Cardiac muscle cell (in vitro differentiated cells and primary cell): ENCODE measurements around the gene ANAPC5. TPM values are rescaled to one million over a fixed set of nuclear protein-coding genes. Genes with fewer than 3 reads are reported as not detected.

ENCODE experiments used
- DNase-seq, 2 donors: peaks; one replicate each; pipeline versions ENCODE4 v3.0.0 to v3.0.0-alpha.2; 2010 to 2017; ENCODE audit warnings: low read depth in 1 of 2, low spot score in 1 of 2
- H3K27ac ChIP-seq: fragments of 200-600 bp; sonication (generic); 2 replicates; pipeline ENCODE4 v1.5.1; 2016
- H3K27me3 ChIP-seq: fragments of 200-600 bp; sonication (generic); 2 replicates; pipeline ENCODE4 v1.6.0; 2016; ENCODE audit warnings: control low read depth
- H3K36me3 ChIP-seq: fragments of 200-600 bp; sonication (generic); 2 replicates; pipeline ENCODE4 v1.5.1; 2016; ENCODE audit warnings: control low read depth
- H3K4me1 ChIP-seq: fragments of 200-600 bp; sonication (generic); 2 replicates; pipeline ENCODE4 v1.8.1; 2017; ENCODE audit warnings: low read depth, mild to moderate bottlenecking, mixed run types
- H3K4me3 ChIP-seq: fragments of 200-600 bp; sonication (generic); 2 replicates; pipeline ENCODE4 v1.5.1; 2016; ENCODE audit warnings: mild to moderate bottlenecking
- H3K9me3 ChIP-seq: fragments of 200-600 bp; sonication (generic); 2 replicates; pipeline ENCODE4 v1.5.1; 2017; ENCODE audit warnings: low read depth, mild to moderate bottlenecking, control low read depth
- polyA plus RNA-seq: library from polyadenylated mRNA; unstranded; fragments of >200 nt; fragmentation: Nextera tagmentation; extraction: Ambion mirVana; gene quantifications from 2 replicates; pipeline ENCODE4 v1.2.1, GENCODE V29; 2016
- total RNA-seq: library from RNA; depleted of rRNA; stranded (reverse); fragments of >200 nt; gene quantifications from 2 replicates; pipeline ENCODE4 v1.2.3, GENCODE V29; 2016
- TF ChIP-seq, protein P1 (sequence below): IDR thresholded peaks from 2 replicates; pipeline ENCODE4 v1.5.1; 2012; ENCODE audit warnings: low read depth, mild to moderate bottlenecking, low read length

ANAPC5 gene, protein sequence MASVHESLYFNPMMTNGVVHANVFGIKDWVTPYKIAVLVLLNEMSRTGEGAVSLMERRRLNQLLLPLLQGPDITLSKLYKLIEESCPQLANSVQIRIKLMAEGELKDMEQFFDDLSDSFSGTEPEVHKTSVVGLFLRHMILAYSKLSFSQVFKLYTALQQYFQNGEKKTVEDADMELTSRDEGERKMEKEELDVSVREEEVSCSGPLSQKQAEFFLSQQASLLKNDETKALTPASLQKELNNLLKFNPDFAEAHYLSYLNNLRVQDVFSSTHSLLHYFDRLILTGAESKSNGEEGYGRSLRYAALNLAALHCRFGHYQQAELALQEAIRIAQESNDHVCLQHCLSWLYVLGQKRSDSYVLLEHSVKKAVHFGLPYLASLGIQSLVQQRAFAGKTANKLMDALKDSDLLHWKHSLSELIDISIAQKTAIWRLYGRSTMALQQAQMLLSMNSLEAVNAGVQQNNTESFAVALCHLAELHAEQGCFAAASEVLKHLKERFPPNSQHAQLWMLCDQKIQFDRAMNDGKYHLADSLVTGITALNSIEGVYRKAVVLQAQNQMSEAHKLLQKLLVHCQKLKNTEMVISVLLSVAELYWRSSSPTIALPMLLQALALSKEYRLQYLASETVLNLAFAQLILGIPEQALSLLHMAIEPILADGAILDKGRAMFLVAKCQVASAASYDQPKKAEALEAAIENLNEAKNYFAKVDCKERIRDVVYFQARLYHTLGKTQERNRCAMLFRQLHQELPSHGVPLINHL
- total RNA-seq (85.2 and 109 TPM in 2 replicates), polyA plus RNA-seq (123 and 155 TPM in 2 replicates)

DNA sequence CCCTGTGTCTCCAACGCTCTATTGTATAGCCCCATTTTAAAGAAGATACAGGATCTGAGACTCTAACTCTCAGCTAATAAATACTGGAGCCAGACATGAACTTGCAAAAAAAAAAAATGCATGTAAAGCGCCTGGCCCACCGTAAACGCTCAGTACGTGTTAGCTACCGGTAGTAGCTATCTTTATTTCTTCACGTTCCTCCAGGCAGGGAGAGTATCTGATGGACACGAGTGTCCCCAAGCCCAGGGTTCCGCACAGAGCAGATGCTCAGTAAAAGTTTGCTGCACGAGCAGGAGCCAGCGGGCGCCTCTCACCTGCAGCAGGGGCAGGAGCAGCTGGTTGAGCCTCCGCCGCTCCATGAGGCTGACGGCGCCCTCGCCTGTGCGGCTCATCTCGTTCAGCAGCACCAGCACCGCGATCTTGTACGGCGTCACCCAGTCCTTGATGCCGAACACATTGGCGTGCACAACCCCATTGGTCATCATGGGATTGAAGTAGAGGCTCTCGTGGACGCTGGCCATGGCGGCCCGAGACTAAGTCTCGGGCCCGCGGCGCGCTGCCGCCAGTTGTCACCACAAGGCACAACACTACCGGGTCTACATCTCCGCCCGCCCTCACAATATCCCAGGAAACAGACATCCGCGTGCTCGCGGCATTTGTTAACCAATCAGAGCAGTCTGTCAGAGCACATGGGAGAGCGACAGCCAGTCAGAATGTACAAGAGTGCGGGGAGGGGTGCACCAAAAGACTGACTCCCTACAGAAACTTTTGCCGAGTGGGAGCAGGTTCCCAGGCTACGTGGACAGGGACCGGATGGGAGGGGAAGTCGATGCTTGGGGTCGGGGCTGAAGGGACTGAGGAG is at the start of gene ANAPC5:
TSS of gene ANAPC5 (minus strand) at position 592 of the 862 bp plus-strand sequence. CDS start at position 521, 71 bp downstream.
- peak within 1 kb of the TSS; percentile 79 for H3K4me3 ChIP-seq
- TF ChIP-seq, protein P1, sequence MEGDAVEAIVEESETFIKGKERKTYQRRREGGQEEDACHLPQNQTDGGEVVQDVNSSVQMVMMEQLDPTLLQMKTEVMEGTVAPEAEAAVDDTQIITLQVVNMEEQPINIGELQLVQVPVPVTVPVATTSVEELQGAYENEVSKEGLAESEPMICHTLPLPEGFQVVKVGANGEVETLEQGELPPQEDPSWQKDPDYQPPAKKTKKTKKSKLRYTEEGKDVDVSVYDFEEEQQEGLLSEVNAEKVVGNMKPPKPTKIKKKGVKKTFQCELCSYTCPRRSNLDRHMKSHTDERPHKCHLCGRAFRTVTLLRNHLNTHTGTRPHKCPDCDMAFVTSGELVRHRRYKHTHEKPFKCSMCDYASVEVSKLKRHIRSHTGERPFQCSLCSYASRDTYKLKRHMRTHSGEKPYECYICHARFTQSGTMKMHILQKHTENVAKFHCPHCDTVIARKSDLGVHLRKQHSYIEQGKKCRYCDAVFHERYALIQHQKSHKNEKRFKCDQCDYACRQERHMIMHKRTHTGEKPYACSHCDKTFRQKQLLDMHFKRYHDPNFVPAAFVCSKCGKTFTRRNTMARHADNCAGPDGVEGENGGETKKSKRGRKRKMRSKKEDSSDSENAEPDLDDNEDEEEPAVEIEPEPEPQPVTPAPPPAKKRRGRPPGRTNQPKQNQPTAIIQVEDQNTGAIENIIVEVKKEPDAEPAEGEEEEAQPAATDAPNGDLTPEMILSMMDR, result no peak
- H3K36me3 ChIP-seq, result no peaks in the 10 kb centered on the region
- H3K9me3 ChIP-seq, result no peaks in the 10 kb centered on the region
- H3K27ac ChIP-seq, result peak within 1 kb of the TSS; percentile 82
- DNase-seq, result peak; percentile 97 to 99
- no peaks in the 10 kb centered on the region for H3K27me3 ChIP-seq
- H3K4me1 ChIP-seq, result no peaks in the 10 kb centered on the region

DNA sequence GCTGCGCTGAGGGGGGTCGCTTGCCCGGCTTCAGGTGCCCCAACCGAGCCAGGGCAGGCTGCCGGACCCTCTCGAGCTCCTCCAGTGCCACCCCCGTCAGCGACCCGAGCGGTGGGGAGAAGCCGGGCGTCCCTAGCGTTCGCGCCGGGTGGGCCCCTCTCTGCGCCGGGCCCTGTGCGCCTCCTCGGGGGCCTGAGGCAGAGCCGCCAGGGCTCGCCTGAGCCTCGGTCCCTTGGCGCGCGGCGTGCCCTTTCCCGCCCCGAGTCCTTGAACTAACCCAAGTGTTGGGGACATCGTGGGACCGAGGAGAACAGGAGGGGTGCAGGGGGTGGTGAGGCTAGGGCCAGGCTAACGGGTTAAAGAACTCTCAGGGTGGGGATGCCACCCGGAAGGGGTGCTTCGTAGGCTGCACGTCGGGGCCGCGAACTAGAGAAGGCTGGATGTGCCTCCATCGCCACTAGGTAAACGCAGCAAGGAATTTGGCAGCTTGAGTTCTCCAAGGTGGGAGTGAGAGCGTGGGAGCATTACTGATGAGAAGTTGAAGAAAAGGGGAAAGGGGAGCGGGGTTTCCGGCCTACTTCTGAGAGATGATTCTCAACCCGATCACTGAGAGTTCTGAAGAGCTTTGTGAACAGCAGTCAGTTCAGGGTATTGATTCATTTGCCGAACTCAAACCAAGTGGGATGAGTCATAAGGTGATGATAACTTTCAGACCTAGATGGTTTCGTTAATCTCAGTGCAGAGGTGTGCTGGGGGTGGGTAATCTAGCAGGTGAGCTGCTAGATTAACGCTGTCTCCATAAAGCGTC is 48.3 kb upstream of the ANAPC5 start:
- Histone ChIP-seq H3K9me3 (no peaks in the 10 kb centered on the region), H3K4me1 (peaks cover 13% of the 10 kb centered on the region), H3K4me3 (peak overlapping the region; percentile 90), H3K27ac (peak overlapping the region; percentile 89), H3K27me3 (no peaks in the 10 kb centered on the region), H3K36me3 (no peaks in the 10 kb centered on the region)
- peak; percentile 35 to 60 for DNase-seq
- TF ChIP-seq, protein P1, result no peak

DNA sequence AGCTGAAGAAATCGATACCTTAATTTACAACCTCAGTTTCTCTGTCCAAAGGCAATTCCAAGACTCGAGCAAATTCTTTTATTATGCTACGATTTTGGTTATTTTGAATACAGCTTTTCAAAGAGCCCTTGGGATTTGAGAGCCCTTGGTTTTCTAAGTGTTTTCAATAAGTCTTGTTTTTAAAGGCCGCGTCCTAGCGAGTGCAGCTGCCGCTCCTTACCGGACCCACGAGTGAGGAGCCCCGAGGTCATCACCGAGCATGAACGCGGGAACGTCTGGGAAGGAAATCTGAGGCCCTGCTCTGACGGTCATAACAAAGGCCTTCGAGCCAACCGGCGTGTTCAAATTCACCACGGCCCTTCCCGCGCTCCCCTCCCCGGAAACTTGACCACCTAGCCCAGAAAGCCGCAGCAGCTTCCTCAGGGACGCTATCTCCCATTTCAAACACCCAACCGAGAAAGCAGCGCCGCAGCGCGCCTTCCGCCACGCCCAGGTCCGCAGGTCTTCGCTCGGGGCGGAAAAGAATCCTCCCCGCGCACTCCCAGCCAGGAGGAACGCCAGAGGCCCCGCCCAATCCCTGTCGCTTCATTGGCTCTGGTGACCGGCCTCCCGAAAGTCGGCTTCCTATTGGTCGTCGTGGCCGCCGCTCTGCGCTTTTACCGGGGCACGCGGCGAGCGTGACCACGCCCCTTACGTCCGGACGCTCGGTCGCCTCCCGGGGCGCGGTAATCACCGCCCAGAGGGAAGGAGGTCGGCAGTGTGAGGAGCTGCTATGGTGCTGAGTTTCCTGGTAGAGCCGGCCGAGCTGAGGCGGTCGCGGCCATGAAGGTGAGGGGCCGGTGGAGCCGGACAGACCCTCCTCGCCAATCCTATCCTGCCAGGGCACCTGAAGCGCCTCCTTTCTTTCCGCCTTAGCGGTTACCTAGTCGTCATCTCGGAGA is 47.5 kb upstream of the ANAPC5 start, which contains the start of gene RNF34:
TSS of gene RNF34 (plus strand) at position 728 of the 941 bp plus-strand sequence. CDS start at position 823, 95 bp downstream.
- TF ChIP-seq, protein P1, result no peak
- no peaks in the 10 kb centered on the region for H3K27me3 ChIP-seq
- peaks cover 13% of the 10 kb centered on the region for H3K4me1 ChIP-seq
- DNase-seq, result peak; percentile 99 to 100
- H3K4me3 ChIP-seq, result peak within 1 kb of the TSS; percentile 90
- H3K27ac ChIP-seq, result peak within 1 kb of the TSS; percentile 89
- H3K9me3 ChIP-seq, result no peaks in the 10 kb centered on the region
- H3K36me3 ChIP-seq, result no peaks in the 10 kb centered on the region

DNA sequence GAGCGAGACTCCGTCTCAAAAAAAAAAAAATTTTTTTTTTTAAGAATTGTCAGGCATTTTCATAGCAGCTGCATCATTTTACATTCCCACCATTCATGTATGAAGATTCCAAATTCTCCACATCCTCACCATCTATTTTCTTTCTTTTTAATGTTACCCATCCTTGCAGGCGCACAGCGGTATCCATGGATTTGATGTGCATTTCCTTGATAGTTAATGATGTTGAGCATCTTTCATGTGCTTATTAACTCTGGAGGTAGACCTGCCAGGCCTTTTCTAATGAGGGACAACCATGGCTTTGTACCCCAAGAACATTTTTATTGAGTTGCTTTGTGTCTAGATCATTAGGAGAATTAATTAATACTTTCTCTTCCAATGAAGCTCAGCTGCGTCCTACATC is 46.1 kb upstream of the ANAPC5 start:
- Histone ChIP-seq H3K27ac (no peak overlapping the region), H3K36me3 (no peaks in the 10 kb centered on the region), H3K9me3 (no peaks in the 10 kb centered on the region), H3K4me3 (no peak overlapping the region), H3K27me3 (no peaks in the 10 kb centered on the region), H3K4me1 (peaks cover 13% of the 10 kb centered on the region)
- TF ChIP-seq, protein P1, result no peak
- DNase-seq, result no peak
